Liver (tissue), 3 donors: ENCODE results near the gene NAP1L4.

Experiments
- EGR1 ChIP-seq, 2 donors: IDR thresholded peaks; 2 replicates each; pipeline ENCODE4 v1.6.1; 2016 to 2018; ENCODE audit warnings: antibody characterized with exemption in 2 of 2, low read depth in 2 of 2
- FOXA1 ChIP-seq: IDR thresholded peaks from 2 replicates; pipeline ENCODE4 v1.6.1; 2016; ENCODE audit warnings: antibody characterized with exemption
- JUND ChIP-seq, 2 donors: IDR thresholded peaks; 2 replicates each; pipeline ENCODE4 v1.6.1; 2016; ENCODE audit warnings: antibody characterized with exemption in 2 of 2
- NR2F2 ChIP-seq: IDR thresholded peaks from 2 replicates; pipeline ENCODE4 v1.6.1; 2016; ENCODE audit warnings: antibody characterized with exemption
- RAD21 ChIP-seq, 2 donors: IDR thresholded peaks; 2 replicates each; pipeline ENCODE4 v1.6.1; 2016; ENCODE audit warnings: antibody characterized with exemption in 2 of 2, mild to moderate bottlenecking in 2 of 2
- RXRA ChIP-seq, 2 donors: IDR thresholded peaks; 2 replicates each; pipeline ENCODE4 v1.6.1; 2017 to 2018; ENCODE audit warnings: antibody characterized with exemption in 2 of 2, mild to moderate bottlenecking in 1 of 2
- SP1 ChIP-seq: IDR thresholded peaks from 2 replicates; pipeline ENCODE4 v1.6.1; 2018; ENCODE audit warnings: antibody characterized with exemption, mild to moderate bottlenecking
- TAF1 ChIP-seq: conservative IDR thresholded peaks from 2 replicates; pipeline ENCODE4 v1.6.1; 2016; ENCODE audit warnings: antibody characterized with exemption, mild to moderate bottlenecking
- YY1 ChIP-seq: IDR thresholded peaks from 2 replicates; pipeline ENCODE4 v1.6.1; 2016; ENCODE audit warnings: antibody characterized with exemption, mild to moderate bottlenecking
- TF ChIP-seq, protein P1 (sequence below): IDR thresholded peaks from 2 replicates; pipeline ENCODE4 v1.6.1; 2016; ENCODE audit warnings: antibody characterized with exemption
- TF ChIP-seq, protein P2 (sequence below): IDR thresholded peaks from 2 replicates; pipeline ENCODE4 v1.6.1; 2016; ENCODE audit warnings: antibody characterized with exemption
- TF ChIP-seq, protein P3 (sequence below): fragments of 150-350 bp; IDR thresholded peaks from 2 replicates; pipeline ENCODE4 v1.5.1; 2017; ENCODE audit warnings: improper control_type of control experiment, low read depth, low read length; ENCODE audit not compliant: missing input control
- TF ChIP-seq, protein P4 (sequence below): IDR thresholded peaks from 2 replicates; pipeline ENCODE4 v1.6.1; 2016; ENCODE audit warnings: antibody characterized with exemption
- TF ChIP-seq, protein P5 (sequence below): IDR thresholded peaks from 2 replicates; pipeline ENCODE4 v1.6.1; 2016; ENCODE audit warnings: antibody characterized with exemption, mild to moderate bottlenecking
- donor health status: healthy.
- donor health status: healthy.

DNA sequence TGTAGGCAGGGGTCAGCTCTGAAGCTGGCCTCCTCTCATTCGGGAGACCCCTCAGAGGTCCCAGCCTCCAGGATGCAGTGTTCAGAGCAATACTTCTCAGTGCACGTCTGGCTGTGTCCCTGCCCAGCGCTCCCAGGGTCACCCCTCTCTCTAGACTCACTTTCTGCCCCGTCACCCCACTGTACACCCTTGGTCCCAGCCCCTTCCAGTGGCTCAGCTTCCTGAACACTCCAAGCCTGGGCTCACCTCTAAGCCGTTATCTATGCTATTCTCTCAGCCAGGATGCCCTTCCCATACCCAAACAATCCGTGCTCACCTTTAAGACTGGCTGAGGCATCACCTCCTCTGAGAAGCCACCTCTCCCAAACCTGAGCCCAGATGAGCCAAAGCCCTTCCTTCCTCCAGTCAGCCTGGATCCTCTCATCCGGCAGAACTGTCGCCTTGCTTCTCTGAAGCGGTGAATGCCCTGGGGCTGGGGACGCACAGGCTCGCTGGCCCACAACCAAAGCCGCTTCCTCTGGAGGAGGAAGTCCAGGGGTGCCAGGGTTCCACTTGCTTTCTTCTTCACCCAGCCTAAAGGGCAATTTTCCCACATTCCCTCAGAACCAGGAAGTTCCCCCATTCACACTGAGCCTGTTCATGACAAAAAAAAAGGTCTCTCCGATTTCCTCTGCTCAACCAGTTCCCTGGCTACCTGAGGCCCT, 92.9 kb downstream of the NAP1L4 start:
- TF ChIP-seq, protein P1, sequence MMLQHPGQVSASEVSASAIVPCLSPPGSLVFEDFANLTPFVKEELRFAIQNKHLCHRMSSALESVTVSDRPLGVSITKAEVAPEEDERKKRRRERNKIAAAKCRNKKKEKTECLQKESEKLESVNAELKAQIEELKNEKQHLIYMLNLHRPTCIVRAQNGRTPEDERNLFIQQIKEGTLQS: no peak
- TF ChIP-seq YY1: no peak
- TF ChIP-seq, protein P2, sequence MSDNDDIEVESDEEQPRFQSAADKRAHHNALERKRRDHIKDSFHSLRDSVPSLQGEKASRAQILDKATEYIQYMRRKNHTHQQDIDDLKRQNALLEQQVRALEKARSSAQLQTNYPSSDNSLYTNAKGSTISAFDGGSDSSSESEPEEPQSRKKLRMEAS: no peak
- no peak for TF ChIP-seq EGR1 (IDR thresholded peaks at IDR 0.05; ENCODE audit: low read depth in 2 of 2)
- TF ChIP-seq, protein P3, sequence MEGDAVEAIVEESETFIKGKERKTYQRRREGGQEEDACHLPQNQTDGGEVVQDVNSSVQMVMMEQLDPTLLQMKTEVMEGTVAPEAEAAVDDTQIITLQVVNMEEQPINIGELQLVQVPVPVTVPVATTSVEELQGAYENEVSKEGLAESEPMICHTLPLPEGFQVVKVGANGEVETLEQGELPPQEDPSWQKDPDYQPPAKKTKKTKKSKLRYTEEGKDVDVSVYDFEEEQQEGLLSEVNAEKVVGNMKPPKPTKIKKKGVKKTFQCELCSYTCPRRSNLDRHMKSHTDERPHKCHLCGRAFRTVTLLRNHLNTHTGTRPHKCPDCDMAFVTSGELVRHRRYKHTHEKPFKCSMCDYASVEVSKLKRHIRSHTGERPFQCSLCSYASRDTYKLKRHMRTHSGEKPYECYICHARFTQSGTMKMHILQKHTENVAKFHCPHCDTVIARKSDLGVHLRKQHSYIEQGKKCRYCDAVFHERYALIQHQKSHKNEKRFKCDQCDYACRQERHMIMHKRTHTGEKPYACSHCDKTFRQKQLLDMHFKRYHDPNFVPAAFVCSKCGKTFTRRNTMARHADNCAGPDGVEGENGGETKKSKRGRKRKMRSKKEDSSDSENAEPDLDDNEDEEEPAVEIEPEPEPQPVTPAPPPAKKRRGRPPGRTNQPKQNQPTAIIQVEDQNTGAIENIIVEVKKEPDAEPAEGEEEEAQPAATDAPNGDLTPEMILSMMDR: no peak
- TF ChIP-seq RAD21 (IDR thresholded peaks at IDR 0.05): no peak
- TF ChIP-seq FOXA1: no peak
- no peak for TF ChIP-seq TAF1
- TF ChIP-seq JUND (IDR thresholded peaks at IDR 0.05): no peak
- TF ChIP-seq NR2F2: no peak
- TF ChIP-seq, protein P4, sequence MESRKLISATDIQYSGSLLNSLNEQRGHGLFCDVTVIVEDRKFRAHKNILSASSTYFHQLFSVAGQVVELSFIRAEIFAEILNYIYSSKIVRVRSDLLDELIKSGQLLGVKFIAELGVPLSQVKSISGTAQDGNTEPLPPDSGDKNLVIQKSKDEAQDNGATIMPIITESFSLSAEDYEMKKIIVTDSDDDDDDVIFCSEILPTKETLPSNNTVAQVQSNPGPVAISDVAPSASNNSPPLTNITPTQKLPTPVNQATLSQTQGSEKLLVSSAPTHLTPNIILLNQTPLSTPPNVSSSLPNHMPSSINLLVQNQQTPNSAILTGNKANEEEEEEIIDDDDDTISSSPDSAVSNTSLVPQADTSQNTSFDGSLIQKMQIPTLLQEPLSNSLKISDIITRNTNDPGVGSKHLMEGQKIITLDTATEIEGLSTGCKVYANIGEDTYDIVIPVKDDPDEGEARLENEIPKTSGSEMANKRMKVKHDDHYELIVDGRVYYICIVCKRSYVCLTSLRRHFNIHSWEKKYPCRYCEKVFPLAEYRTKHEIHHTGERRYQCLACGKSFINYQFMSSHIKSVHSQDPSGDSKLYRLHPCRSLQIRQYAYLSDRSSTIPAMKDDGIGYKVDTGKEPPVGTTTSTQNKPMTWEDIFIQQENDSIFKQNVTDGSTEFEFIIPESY: no peak
- TF ChIP-seq RXRA (IDR thresholded peaks at IDR 0.05): no peak
- TF ChIP-seq, protein P5, sequence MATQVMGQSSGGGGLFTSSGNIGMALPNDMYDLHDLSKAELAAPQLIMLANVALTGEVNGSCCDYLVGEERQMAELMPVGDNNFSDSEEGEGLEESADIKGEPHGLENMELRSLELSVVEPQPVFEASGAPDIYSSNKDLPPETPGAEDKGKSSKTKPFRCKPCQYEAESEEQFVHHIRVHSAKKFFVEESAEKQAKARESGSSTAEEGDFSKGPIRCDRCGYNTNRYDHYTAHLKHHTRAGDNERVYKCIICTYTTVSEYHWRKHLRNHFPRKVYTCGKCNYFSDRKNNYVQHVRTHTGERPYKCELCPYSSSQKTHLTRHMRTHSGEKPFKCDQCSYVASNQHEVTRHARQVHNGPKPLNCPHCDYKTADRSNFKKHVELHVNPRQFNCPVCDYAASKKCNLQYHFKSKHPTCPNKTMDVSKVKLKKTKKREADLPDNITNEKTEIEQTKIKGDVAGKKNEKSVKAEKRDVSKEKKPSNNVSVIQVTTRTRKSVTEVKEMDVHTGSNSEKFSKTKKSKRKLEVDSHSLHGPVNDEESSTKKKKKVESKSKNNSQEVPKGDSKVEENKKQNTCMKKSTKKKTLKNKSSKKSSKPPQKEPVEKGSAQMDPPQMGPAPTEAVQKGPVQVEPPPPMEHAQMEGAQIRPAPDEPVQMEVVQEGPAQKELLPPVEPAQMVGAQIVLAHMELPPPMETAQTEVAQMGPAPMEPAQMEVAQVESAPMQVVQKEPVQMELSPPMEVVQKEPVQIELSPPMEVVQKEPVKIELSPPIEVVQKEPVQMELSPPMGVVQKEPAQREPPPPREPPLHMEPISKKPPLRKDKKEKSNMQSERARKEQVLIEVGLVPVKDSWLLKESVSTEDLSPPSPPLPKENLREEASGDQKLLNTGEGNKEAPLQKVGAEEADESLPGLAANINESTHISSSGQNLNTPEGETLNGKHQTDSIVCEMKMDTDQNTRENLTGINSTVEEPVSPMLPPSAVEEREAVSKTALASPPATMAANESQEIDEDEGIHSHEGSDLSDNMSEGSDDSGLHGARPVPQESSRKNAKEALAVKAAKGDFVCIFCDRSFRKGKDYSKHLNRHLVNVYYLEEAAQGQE: no peak
- TF ChIP-seq SP1: no peak
